ENCODE measurements around the gene FBXO15. TPM values are rescaled to one million over a fixed set of nuclear protein-coding genes. Genes with fewer than 3 reads are reported as not detected.

FBXO15 gene, protein sequence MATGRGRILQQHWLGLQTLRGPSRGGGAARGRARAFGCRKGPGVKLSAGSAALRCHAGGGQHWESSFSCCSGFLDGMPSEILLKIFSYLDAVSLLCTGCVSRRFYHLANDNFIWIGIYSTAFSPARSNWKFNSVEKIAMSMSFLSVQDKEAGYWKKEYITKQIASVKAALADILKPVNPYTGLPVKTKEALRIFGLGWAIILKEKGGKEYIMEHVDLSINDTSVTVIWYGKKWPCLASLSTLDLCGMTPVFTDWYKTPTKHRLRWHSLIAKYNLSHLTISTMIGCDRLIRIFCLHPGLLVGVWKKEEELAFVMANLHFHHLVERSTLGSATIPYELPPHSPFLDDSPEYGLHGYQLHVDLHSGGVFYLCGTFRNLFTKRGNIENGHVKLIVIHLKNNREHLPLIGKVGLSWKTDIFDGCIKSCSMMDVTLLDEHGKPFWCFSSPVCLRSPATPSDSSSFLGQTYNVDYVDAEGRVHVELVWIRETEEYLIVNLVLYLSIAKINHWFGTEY
- 0.65 and 0.73 TPM in 2 replicates for total RNA-seq

DNA sequence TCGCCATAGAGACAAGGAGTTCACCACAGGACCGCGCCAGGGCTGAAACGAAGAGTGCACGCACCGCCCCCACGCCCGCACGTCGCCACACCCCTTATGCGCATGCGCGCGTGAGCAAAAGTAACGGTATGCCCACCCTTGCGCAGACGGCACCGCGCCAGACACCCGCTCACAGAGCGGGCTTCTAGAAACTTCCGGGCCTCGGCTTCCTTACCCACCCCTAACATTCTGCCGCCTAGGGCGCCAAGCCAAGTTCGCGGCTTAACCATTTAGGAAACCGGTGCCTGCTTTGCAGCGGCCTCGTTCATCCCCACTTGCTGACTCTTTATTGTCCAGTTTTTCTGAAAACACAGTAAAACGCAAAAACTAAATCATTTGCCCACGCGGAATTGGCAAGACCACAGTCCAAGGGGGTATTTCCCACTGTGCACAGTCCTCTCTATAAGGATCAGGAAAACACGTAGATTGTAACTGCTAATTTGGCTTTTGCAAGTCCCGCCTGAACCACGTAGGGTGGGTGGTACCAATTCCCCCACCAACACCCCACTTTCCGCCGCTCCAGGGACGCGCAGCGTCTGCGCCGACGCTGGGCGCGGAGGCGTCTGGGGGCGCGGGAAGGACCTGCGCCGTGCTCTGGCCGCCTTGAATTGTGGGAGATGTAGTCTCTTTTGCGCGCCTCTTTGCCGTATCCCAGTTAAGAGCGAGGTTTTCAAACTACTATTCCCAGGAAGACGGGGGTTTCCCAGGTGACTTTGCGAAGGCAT is at the start of gene FBXO15, which contains the start of gene TIMM21:
FBXO15 (minus strand) TSS at position 56 of the 764 bp plus-strand sequence; CDS start at position 7, 49 bp downstream.
TIMM21 (plus strand) TSS at position 745 of the 764 bp plus-strand sequence. CDS start 286 bp downstream, outside the sequence.

Other genes with a start within 250 kb of the FBXO15 start
- 27.2 and 27.6 TPM in 2 replicates for gene TIMM21, start 689 bp upstream of the FBXO15 start, total RNA-seq
- gene CYB5A, start 144.1 kb upstream of the FBXO15 start, total RNA-seq: 33.3 and 36.6 TPM in 2 replicates
- not detected in 2 replicates for gene C18orf63, start 168.0 kb upstream of the FBXO15 start, total RNA-seq